Caco-2 (cell line): ENCODE results near the gene MPPED1. TPM values are rescaled to one million over a fixed set of nuclear protein-coding genes. Genes with fewer than 3 reads are reported as not detected.

Source experiments
- BruUV-seq: library from RNA; stranded (reverse); fragments of 400-500 nt; replicated peaks from 2 replicates; lab custom pipeline; 2021; lab: Mats Ljungman, UMichigan
- CTCF ChIA-PET: fragments of 300-600 bp; sonication (Branson Sonifier 250); formaldehyde crosslinking; loops from one replicate; lab custom pipeline; 2022; ENCODE audit warnings: antibody characterized with exemption; lab: Charles Lee
- POLR2A ChIA-PET: fragments of 300-600 bp; sonication (Branson Sonifier 250); formaldehyde crosslinking; loops from one replicate; lab custom pipeline; 2022; ENCODE audit warnings: antibody characterized with exemption; lab: Charles Lee
- DNase-seq, 2 experiments: peaks; one replicate each; pipeline versions ENCODE4 v3.0.0 to v3.0.0-alpha.2; 2020 to 2022
- H3K27me3 ChIP-seq: replicated peaks from 2 replicates; pipeline ENCODE4 v1.6.0; 2011; ENCODE audit warnings: low read length; ENCODE audit not compliant: control insufficient read depth, insufficient read depth
- H3K36me3 ChIP-seq: 2 replicates; pipeline ENCODE4 v1.5.1; 2011; ENCODE audit warnings: low read length; ENCODE audit not compliant: control insufficient read depth, insufficient read depth
- H3K4me1 ChIP-seq: fragments of 250-450 bp; sonication (Bioruptor Pico); 2 replicates; pipeline ENCODE4 v1.5.1; 2020; ENCODE audit warnings: mild to moderate bottlenecking
- H3K4me3 ChIP-seq: 2 replicates; pipeline ENCODE4 v1.5.1; 2011; ENCODE audit warnings: low read depth, mild to moderate bottlenecking, control low read depth, low read length
- H3K9me3 ChIP-seq: fragments of 250-450 bp; sonication (Bioruptor Pico); 2 replicates; pipeline ENCODE4 v1.5.1; 2020; ENCODE audit warnings: mild to moderate bottlenecking, moderate library complexity
- H3K27ac Mint-ChIP-seq: one replicate; pipeline ENCODE4 v1.8.0; 2022; ENCODE audit warnings: mixed read lengths; ENCODE audit not compliant: unreplicated experiment
- H3K27me3 Mint-ChIP-seq: one replicate; pipeline ENCODE4 v1.8.0; 2022; ENCODE audit warnings: mixed read lengths; ENCODE audit not compliant: insufficient read depth, unreplicated experiment
- H3K36me3 Mint-ChIP-seq: one replicate; pipeline ENCODE4 v1.8.0; 2022; ENCODE audit warnings: mild to moderate bottlenecking, mixed read lengths; ENCODE audit not compliant: insufficient read depth, unreplicated experiment
- H3K4me1 Mint-ChIP-seq: one replicate; pipeline ENCODE4 v1.8.0; 2022; ENCODE audit warnings: low read depth, mixed read lengths; ENCODE audit not compliant: unreplicated experiment
- H3K4me3 Mint-ChIP-seq: one replicate; pipeline ENCODE4 v1.8.0; 2022; ENCODE audit warnings: mild to moderate bottlenecking, moderate library complexity, mixed read lengths; ENCODE audit not compliant: unreplicated experiment
- H3K9me3 Mint-ChIP-seq: one replicate; pipeline ENCODE4 v1.8.0; 2022; ENCODE audit warnings: mixed read lengths; ENCODE audit not compliant: unreplicated experiment
- CTCF ChIP-seq, 2 experiments: fragments of 200-600 bp in 1 of 2; IDR thresholded peaks; 1 replicate in 1 of 2; 2 replicates in 1 of 2; pipeline versions ENCODE4 v1.5.1 to v1.8.0; 2011 to 2022; ENCODE audit warnings: antibody characterized with exemption in 1 of 2, control low read depth in 1 of 2, inconsistent platforms in 1 of 2, low read depth in 1 of 2, low read length in 1 of 2, mild to moderate bottlenecking in 1 of 2, moderate library complexity in 1 of 2; ENCODE audit not compliant: insufficient read depth in 1 of 2, severe bottlenecking in 1 of 2, unreplicated experiment in 1 of 2
- intact Hi-C: fragments of 100-400 bp; cut with micrococcal nuclease; formaldehyde crosslinking; loops from one replicate; pipeline ENCODE4 v1.10.0; 2022; ENCODE audit not compliant: unreplicated experiment
- total RNA-seq: library from RNA; stranded (reverse); gene quantifications from 2 replicates; pipeline ENCODE4 v1.2.3, GENCODE V29; 2022

Gene MPPED1
- total RNA-seq, 1 experiment from 2014 or later = not detected

DNA sequence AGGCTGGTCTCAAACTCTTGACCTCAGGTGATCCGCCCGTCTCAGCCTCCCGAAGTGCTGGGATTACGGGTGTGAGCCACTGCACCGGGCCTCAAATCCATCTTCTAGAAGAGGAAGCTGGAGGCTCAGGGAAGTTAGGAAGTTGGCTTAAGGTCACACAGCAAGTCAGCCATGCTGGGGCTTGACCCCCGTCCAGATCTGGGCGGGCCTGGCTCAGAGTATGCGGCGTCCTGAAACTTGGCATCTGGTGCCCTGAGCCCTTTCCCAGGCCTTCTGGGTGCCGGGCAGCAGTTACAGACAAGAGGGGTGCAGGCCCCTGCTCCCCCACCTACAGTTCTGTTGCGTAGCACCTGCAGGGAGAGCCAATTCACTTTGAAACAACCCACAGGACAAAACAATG, 11.2 kb downstream of the MPPED1 start:
- no peak for TF ChIP-seq CTCF (IDR thresholded peaks at IDR 0.05; ENCODE audit: insufficient read depth in 1 of 2, low read depth in 1 of 2, low read length in 1 of 2, severe bottlenecking in 1 of 2, unreplicated experiment in 1 of 2)
- ChIA-PET POLR2A (no interaction called here), CTCF (no interaction called here)
- H3K27me3 Mint-ChIP-seq = peaks cover 30% of the 10 kb centered on the region
- BruUV-seq = no TSS peak
- no peak overlapping the region for H3K4me3 ChIP-seq
- H3K36me3 ChIP-seq = no peaks in the 10 kb centered on the region
- no peak overlapping the region for H3K27ac Mint-ChIP-seq
- DNase-seq = no peak
- H3K9me3 Mint-ChIP-seq = no peaks in the 10 kb centered on the region
- H3K4me3 Mint-ChIP-seq = no peak overlapping the region
- no peaks in the 10 kb centered on the region for H3K27me3 ChIP-seq
- H3K9me3 ChIP-seq = no peaks in the 10 kb centered on the region
- intact Hi-C loops = no loop called here
- H3K4me1 ChIP-seq = no peaks in the 10 kb centered on the region
- no peaks in the 10 kb centered on the region for H3K4me1 Mint-ChIP-seq
- H3K36me3 Mint-ChIP-seq = no peaks in the 10 kb centered on the region

DNA sequence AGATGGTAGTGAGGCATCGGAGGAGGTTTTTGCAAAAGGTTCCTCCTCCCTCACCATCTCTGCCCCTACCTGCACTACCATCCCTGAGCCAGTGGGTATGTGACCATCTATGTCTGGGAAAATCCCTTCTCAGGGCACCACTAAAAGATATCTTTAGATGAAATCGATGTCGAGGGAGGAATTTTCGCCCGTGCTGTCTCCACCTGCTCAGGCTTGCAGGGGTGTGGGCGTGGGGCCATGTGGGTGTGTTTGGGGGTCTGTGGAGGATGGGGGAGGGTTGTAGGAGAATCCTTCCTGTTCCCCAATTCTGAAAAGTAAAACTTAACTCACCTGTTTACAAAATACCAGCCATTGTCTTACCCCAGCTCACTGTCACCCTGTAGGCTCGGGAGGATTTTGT, 12.4 kb downstream of the MPPED1 start:
- H3K4me3 ChIP-seq = no peak overlapping the region
- BruUV-seq = no TSS peak
- no peaks in the 10 kb centered on the region for H3K36me3 Mint-ChIP-seq
- no peaks in the 10 kb centered on the region for H3K27me3 ChIP-seq
- H3K4me1 Mint-ChIP-seq = no peaks in the 10 kb centered on the region
- H3K27me3 Mint-ChIP-seq = peaks cover 23% of the 10 kb centered on the region
- no peak for DNase-seq
- H3K27ac Mint-ChIP-seq = no peak overlapping the region
- no peak for TF ChIP-seq CTCF (IDR thresholded peaks at IDR 0.05; ENCODE audit: insufficient read depth in 1 of 2, low read depth in 1 of 2, low read length in 1 of 2, severe bottlenecking in 1 of 2, unreplicated experiment in 1 of 2)
- POLR2A ChIA-PET = interaction anchor here (0.6 kb wide), 1 partner anchor 808 kb away, joined by 3 read pairs; no protein-coding TSS in a partner anchor
- no peaks in the 10 kb centered on the region for H3K36me3 ChIP-seq
- intact Hi-C loops = no loop called here
- no peak overlapping the region for H3K4me3 Mint-ChIP-seq
- H3K9me3 ChIP-seq = no peaks in the 10 kb centered on the region
- H3K4me1 ChIP-seq = no peaks in the 10 kb centered on the region
- no peaks in the 10 kb centered on the region for H3K9me3 Mint-ChIP-seq
- CTCF ChIA-PET = no interaction called here

DNA sequence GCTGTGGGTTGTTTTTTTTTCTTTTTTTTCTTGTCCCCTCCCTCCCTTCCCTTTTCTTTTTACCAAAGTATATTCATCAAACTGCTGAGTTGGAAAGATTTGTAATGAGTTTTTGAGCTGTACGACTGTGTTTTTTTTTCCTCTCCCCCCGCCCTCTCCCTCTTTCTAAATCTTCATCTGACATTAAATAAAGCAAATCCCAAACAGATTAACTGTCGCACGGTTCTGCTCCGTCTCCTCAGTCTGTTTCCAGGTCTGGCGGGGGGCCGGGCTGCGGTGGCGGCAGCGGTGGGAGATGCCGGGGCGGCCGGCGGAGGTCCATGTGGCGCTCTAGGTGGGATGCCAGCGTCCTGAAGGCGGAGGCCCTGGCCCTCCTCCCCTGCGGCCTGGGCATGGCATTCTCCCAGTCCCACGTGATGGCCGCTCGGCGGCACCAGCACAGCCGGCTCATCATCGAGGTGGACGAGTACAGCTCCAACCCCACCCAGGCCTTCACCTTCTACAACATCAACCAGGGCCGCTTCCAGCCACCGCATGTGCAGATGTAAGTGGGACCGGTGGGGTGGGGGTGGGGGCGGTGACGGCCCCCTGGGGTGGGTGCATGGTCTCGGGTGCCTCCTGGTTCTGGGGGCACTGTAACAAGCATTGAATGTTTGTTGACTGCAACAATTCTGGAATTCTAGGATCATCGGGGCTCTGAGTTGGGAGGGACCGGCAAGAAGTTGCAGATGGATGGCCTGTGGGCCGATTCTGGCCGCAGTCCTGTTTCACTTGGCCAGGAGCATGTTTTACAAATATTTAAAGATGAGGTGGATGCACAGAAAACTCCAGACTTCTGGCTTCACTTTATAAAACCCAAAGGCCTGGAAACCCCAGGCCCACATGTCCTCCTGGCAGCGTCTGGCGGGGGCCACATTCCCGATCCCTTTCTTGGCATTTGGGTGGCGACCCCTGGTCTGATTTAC, 13.1 kb downstream of the MPPED1 start:
- Mint-ChIP-seq H3K9me3 (no peaks in the 10 kb centered on the region), H3K4me3 (no peak overlapping the region), H3K4me1 (no peaks in the 10 kb centered on the region), H3K36me3 (no peaks in the 10 kb centered on the region), H3K27ac (no peak overlapping the region), H3K27me3 (peaks cover 23% of the 10 kb centered on the region)
- Histone ChIP-seq H3K36me3 (no peaks in the 10 kb centered on the region), H3K4me3 (no peak overlapping the region), H3K27me3 (no peaks in the 10 kb centered on the region), H3K4me1 (no peaks in the 10 kb centered on the region), H3K9me3 (no peaks in the 10 kb centered on the region)
- ChIA-PET POLR2A (no interaction called here), CTCF (interaction anchor here (0.7 kb wide), 1 partner anchor 9 kb away, joined by 4 read pairs; no protein-coding TSS in a partner anchor)
- TF ChIP-seq CTCF (IDR thresholded peaks at IDR 0.05; ENCODE audit: insufficient read depth in 1 of 2, low read depth in 1 of 2, low read length in 1 of 2, severe bottlenecking in 1 of 2, unreplicated experiment in 1 of 2) = no peak
- intact Hi-C loops = no loop called here
- no peak for DNase-seq
- no TSS peak for BruUV-seq
